ENCODE measurements around the gene MRPS6. TPM values are rescaled to one million over a fixed set of nuclear protein-coding genes. Genes with fewer than 3 reads are reported as not detected.

The MRPS6 gene
- total RNA-seq = 37.9 TPM

DNA sequence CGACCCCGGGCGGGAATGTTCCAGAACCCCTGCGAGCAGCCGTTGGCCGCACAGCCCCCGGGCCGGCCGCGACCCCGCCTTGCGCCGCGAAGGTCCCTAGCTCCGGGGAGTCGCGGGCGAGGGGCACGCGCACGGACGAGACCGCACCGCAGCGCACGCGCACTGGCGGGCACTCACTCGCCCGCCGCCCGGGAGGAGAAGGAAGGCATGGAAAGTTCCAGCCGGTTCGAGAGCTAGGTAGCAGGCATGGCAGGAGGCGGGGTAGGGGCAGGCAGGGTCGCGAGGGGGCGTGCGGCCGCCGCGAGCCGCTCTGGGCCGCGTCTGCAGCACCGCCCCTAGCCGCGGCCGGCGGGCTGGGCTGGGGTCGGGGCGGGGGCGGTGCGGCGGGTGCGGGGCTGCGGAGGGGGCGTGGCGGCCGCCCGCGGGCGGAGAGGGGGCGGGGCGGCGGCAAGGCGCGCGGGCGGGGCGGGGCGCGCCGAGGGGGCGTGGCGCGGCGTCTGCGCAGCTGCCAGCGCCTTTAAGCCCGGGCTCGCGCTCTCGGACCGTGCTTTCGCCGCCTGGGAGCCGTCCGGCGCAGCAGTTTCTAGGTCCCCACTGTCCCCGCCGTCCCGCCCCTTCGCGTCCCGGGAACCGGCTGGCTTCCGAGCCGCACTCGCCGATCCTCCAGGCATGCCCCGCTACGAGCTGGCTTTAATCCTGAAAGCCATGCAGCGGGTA is at the start of gene MRPS6, which contains the start of gene SLC5A3:
TSS of gene MRPS6 (plus strand) at position 547 of the 717 bp plus-strand sequence. CDS start at position 670, 123 bp downstream.
TSS of gene SLC5A3 (plus strand) at position 547 of the 717 bp plus-strand sequence. CDS start 21,621 bp downstream, outside the sequence.
- DNase-seq = peak; percentile 69

DNA sequence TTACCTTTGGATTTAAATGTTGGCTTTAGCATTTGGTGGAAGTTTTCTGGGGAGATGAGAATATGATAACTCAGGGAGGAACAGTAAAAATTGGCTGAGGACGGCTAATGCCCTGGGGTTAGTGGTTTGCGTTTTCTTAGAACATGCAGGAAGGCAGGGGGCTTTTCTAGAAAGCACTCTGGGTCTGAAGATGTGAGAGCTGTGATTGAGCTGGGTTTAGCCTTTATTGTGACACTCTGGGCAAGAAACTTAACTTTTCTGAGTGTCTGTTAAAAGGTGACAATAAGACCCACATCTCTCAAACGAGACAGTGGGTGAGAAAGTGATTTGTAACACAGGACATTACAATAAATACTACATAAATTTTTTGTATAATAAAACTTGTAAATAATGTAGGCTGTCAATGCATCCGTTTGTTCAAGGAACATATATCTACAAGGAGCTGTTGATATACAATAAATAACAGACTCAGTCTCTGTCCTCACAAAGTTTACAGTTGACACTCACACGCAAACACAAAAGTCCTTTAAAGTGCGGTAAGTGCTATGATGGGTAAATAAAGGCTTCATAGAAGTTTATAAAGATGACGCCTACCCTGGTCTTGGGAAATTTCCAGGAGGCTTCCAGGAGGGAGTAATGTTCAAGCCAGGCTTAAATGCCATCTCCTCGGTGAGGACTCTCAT is 49.5 kb upstream of the MRPS6 start:
- DNase-seq = no peak

DNA sequence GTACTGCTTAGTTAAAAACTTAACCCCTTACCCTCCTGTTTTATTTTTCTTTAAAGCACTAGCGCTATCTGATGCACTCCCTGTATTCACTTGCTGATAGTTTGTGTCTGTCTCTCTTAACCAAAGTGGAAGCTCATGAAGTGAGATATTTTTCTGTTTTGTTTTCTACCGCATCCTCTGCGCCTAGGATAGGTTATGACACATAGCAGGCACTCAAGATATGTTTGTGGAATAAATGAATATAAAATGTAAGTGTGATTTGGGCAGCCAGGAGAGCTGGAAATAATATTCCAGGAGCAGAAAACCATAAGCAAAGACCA is 49.0 kb upstream of the MRPS6 start:
- no peak for DNase-seq

DNA sequence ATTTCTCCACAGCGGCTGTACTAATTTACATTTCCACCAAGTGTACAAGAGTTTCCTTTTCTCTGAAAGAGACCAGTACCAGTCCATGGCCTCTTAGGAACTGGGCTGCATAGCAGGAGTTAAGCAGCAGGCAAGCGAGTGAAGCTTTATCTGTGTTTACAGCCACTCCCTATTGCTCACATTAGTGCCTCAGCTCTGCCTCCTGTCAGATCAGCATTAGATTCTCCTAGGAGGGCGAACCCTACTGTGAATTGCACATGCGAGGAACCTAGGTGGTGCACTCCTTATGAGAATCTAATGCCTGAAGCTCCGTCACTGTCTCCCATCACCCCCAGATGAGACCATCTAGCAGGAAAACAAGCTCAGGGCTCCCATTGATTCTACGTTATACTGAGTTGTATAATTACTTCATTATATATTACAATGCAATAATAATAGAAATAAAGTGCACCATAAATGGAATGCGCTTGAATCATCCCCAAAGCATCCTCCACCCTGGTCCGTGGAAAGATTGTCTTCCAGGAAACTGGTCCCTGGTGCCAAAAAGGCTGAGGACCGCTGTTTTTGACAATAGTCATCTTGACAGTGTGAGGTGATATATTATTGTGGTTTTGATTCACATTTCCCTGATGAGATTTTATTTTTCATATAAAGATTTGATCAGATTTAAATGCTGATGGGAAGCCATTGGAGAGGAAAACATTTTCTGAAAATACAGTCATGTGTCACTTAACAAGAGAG is 45.5 kb upstream of the MRPS6 start:
- no peak for DNase-seq

DNA sequence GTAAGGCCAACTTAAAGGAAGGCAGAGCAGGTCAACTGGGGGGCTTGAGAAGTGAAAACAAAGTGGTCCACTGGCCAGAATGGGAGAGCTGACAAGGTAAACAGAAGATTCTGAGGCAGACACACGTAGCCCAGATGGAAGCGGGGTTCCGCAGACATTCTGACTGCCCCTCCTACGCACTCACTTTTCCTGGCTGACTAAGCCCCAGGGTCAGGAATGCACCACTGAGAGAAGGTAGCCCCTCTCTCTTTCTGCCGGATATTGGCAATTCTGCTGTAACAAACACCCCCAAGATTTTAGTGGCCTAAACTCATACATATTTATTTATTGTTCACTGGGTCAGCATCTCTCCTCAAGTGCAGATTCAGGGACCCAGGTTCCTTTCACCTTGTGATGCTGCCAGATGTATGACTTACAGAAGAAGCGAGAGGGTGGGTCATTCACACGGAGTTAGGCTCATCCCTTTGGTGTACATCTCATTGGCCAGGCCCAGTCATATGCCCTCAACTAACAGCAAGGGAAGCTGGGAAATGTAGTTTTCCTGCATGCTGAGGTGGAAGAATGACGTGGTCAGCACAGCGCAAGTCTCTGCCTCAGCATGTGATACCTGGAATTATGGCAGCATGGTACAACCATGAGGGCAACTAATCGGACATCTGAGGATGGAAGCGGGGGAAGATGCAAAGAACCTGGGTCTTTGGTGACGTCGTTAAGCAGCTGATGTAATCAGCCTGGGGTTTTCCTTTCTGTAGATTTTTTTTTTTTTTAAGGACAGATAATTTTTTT is 43.4 kb upstream of the MRPS6 start:
- no peak for DNase-seq

DNA sequence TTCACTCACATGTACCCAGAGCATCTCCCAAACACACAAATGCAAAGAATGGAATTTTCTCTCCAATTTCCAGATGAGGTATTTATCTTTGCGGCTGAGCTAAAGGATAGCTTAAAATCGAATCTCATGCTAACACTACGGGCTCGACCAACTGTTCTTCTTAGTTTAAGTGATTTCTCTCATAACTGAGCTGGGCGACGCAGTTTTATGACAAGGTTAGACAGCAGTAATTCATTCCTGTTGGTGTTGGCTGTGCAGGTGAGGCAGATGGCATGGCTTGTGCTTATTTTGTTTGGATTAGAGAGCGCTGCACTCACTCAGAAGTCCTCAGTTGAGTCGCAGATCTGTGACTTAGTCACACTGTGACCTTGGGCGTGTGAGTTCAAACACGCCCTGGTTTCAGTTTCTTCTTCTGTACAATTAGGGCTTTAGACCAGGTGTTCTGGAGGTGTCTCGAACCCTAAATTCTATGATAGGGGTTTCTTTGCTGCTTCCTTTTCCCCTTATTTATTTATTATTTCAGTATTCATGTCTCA is 41.5 kb upstream of the MRPS6 start:
- no peak for DNase-seq

DNA sequence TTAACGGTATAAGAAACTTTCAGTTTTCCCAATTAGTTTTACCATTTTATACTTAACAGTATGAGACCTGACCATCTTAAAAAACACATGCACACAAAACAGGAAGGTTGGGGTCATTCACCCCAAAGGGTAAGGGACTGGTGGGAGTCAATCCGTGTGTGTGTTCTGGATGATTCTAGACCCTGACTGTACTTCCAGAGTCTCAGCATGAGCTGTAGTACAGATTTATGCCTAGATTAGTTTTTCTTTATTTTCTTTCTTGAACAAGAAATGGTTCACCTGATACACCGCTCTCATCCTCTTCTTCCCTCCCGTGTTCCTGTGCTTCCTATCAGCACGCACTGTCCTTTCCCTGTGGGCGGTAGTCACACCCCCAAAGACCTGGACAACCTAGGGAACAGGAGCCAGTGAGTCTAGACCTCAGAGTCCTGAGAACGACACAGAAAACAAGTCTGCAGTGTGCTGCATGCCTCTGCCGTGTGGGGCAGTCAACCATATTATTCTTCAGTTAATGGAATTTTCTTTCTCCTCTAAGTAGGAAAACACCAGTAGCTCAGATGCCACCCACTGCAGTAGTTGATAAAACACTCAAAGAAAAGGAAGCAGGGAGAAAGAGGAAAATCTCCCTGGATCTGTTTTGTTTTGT is 38.9 kb upstream of the MRPS6 start:
- no peak for DNase-seq

DNA sequence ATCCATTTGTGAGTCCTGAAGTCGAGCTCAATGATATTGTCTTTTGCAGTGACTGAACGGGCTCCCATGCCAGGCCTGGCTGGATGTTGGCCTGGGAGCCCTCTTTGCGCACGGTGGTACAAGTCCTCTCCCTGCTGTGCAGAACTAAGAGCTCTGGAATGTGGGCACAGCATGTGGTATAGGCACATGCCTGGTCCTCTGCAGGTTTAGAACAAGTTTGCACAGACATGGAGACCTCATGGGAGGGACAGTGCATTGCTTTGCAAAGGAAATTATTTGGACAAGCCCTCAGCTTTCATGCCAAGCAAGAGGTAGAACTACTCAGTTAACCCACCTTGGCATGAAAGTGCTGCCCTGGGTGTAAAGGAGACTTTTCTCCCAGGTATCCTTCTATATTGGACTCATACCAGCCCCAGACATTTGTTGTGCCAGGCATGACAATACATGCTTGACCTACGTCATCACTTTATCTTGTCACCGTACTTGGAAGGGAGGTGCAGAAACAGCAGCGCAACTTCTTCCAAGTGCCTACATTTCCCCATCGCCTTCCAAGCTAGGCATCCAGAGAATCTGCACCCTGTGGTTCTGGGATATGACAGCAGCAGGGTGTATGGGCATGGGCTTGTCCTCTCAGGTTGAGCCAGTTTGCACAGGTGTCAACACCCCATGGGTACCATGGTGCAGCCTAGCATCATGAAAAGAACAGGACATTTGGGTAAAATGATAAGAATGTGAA is 37.6 kb upstream of the MRPS6 start:
- no peak for DNase-seq

DNA sequence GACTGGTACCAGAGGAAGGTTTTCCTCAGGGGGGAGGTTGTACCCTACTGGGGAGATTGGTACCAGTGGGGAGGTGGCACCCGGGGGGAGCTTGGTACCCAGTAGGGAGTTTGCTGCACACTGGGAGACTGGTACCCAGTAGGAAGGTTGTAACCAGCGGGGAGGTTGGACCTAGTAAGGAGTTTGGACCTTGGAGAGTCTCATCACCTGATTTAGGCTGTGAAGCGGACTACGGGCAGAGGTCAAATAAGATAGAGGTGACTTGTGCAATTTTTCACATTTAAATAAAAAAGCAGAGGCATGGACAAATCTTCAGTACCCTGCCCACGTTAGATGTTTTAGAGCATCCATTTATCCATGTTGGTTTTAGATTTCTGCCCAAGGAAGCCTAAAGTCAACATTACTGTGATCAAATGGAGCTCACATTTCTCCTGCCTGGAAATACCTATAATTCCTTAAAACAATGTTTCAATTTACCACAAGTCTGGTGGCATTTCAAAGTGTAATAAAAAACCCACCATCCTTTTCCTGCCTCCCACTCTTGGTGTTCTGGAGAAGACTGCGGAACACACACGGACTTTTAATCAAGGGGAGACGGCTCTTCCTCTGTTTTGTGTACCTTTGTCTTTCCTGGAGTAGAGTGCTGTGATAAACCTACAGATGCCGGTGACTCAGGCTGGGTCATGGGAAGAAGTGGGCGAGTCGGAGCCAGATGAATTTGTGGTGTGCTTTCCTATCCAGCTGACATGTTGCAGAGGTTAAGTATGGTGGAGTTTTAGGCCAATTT is 36.2 kb upstream of the MRPS6 start:
- no peak for DNase-seq

DNA sequence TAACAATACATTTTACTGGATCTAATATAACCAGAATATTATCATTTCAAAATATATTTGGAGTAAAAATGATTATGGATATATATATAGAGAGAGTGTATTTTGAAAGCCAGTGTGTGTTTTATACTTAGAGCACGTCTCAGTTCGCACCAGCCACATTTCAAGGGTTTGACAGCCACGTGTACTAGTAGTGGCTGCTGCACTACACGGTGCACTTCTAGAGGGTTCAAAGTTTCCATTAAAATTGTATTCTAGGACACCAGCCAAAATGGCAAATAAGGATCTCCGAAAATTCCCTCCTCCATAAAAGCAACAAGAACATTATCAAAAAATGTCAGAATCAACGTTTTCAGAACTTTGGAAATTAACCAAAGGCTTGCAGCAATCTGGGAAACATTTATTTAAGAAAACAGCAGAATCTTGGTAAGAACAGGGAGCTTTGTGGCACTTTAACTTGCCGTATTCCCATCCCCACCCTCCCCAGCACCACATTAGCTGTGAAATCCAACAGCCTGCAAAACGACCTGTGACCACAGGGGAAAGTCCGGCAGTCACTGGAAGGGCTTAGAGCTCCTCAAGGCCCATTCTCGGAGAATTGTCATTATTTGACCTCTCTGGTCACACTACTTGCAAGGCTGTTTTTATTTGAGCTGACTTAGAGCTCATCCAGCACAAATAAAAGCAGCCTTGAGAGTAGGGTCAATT is 33.5 kb upstream of the MRPS6 start:
- no peak for DNase-seq

DNA sequence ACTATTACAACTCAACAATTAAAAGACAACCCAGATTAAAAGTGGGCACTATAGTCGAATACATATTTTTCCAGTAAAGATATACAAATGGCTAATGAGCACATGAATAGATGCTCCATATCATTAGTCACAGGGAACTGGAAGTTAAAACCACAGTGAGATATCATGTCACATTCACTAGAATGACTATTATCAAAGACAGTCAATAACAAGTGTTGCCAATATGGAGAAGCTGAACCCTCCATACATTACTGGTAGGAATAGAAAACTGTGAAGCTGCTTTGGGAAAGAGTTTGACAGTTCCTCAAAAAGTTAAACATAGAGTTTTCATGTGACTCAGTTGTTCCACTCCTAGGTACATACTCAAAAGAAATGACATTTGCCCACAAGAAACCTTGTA is 30.6 kb upstream of the MRPS6 start:
- no peak for DNase-seq

DNA sequence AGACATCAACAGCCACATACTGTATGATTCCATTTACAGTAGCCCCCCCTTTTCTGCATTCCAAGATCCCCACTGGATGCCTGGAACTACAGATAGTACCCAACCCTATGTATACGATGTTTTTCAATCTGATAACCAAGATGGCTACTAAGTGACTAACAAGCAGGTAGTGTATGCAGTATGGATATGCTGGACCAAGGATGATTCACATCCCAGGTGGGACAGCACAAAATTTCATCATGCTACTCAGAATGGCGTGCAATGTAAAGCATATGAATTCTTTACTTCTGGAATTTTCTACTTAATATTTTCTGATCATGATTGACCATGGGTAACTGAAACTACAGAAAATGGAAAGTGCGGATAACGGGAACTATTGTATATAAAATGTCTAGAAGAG is 30.0 kb upstream of the MRPS6 start:
- no peak for DNase-seq

DNA sequence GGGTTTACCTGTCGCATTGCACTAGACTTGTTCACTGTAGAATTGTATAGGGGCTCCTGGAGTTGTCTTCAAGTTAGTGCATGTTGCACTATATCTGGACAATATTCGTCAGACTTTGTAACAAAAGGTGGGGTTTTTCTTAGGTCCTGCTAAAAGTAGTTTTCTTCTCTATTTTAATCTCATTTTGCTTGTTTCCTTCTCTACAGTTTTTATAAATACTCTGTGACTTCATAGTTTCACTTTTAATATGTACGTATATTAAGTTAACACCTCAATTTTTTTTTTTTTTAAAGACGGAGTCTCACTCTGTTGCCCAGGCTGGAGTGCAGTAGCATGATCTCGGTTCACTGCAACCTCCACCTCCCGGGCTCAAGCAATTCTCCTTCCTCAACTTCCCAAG is 26.5 kb upstream of the MRPS6 start:
- DNase-seq = no peak

DNA sequence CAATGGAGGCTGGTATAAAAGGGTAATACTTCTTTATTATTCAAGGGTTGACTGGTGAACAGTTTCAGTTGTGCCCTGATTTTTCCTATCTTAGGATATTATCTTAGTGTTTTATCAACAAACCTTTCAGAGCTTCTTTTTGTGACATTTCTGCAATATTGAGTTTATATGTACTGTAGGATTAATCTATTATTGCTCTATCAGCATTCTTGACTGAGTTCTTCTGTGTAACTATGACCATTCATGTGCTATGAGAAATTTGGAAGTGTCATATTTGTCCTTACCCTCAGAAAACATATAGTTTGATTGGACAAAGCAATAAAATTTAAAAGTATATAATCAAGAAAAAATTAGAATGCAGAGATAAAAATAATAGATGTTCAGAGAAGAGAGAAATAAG is 25.5 kb upstream of the MRPS6 start:
- DNase-seq = no peak

DNA sequence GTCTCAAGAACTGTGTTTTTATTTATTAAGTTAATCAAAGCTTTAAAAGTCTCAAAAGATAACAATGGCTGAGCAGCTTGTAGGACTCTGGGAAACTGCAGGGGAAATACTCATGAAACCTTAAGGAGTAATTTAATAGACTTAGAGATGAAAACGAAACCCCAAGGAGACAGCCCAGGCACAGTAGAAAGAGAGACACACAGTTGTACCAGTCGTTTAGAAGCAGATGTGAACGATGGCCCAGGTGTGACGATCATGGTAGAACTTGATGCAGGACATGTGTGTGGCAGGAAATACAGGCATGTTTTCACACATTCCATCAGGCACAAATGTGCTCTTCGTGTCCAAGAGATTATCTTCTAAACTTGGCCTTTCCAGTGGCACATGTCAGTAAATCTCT is 21.2 kb upstream of the MRPS6 start:
- no peak for DNase-seq

DNA sequence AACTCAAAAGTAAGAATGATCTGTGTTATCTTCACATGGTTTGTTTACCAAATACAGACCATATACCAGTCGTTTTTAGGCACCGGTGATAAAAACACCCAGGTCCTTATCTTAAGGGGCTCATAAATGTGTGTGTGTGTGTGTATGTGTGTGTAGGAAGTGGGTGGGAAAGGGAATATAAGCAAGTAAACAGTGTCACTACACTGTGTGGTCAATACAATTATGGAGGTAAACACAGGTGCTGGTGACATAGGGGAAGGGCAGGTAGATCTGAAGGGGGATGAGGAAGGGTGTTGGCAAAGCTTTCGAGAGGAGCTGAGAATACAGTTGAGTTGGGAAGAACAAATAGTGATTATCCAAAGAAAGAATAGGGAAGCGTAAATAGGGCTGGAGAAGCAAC is 19.1 kb upstream of the MRPS6 start:
- DNase-seq = no peak

DNA sequence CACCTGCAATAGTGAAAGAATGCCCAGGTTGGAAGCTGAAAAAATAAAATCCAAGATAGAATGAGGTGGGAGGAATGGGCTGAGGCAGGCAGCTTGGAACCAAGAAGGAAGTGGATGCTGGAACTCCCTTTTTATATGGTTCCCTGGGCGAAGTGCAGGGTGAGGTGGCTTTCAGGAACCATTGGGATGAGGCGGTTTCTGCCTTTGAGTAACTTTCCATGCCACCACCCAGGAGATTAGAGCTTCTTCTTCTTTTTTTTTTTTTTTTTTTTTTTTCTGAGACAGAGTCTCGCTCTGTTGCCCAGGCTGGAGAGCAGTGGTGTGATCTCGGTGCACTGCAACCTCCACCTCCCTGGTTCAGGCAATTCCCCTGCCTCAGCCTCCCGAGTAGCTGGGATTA is 17.8 kb upstream of the MRPS6 start:
- DNase-seq = no peak

DNA sequence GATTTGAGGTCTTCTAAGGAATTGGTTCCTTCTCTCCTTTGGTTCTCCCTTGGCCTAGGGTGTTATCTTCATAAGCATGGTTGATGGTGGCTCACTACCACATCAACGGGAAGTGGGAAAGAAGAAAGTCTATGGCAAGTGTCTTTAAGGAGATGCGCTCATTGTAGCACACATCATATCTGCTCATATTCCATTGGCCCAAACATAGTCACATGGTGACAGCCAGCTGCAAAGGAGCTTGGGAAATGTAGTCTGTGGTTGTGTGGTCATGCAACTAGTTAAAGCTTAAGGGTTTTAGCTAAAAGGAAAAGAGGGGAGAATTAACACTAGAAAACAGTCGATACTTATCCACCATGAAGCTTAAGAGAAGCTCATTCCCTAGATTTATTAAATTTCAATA is 11.4 kb upstream of the MRPS6 start:
- DNase-seq = no peak

DNA sequence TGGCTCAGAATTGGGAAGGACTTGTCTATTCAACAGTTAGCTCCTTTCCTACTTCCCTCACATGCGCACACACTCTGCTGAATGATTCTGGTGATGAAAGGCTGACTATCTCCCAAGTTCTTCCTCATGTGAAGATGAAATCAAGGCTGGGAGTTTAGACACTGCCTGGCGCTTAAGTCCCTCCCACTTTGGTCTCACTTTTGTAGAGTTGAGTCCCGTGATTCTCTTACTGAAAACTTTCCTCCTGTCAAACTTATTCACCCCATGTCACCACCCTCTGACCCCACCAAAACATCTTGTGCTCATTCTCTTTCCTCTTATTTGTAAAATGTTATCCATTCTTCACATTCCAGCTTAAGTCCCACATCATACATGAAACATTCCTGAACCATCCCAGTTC is 8.4 kb upstream of the MRPS6 start:
- no peak for DNase-seq

DNA sequence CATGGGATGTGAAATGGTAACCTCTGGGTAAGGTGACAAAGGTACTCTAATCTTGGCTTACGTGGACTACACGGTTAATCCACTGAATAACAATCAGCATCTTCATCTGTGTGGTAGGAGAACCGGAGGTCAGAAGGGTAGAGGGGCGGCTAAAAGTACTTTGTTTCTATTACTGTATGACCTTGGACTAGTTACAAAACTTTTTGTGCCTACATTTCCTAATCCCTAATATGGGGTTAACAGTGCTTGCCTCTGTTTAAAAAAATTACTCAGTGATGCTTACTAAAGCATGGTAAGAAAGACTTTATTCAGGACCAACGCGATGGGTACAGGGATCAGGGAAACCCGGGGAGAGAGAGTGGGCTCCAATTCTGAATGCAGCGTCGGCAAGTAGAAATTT is 1.7 kb upstream of the MRPS6 start:
- no peak for DNase-seq

All from skin of body (tissue), 2 donors.